A549 (cell line): ENCODE results near the gene DISP3. TPM values are rescaled to one million over a fixed set of nuclear protein-coding genes. Genes with fewer than 3 reads are reported as not detected.

Source experiments
- ATAC-seq, 2 experiments: fragments of 200-7000 bp in 1 of 2; fragments of >200 bp in 1 of 2; cut with Nextera tagmentation in 1 of 2; cut with Tn5 transposase in 1 of 2; 3 replicates each; pipeline versions ENCODE4 v1.8.0 to v1.9.1; 2018 to 2020; ENCODE audit warnings: mild to moderate bottlenecking in 1 of 2, moderate library complexity in 1 of 2
- CTCF ChIA-PET: fragments of 300-600 bp; sonication (Branson Sonifier 250); formaldehyde crosslinking; extraction: SDS; loops from one replicate; lab custom pipeline; 2021; ENCODE audit warnings: antibody characterized with exemption, inconsistent platforms; lab: Yijun Ruan, JAX
- POLR2A ChIA-PET: fragments of 350-600 bp; formaldehyde crosslinking; extraction: SDS; loops from one replicate; lab custom pipeline; 2021; ENCODE audit warnings: antibody characterized with exemption, inconsistent platforms; lab: Yijun Ruan, JAX
- DNase-seq, 2 experiments: peaks; one replicate each; pipeline versions ENCODE4 v3.0.0 to v3.0.0-alpha.2; 2011 to 2016; ENCODE audit warnings: low read depth in 1 of 2, low spot score in 1 of 2
- FAIRE-seq: peaks from 2 replicates; lab custom pipeline; 2011; peaks lifted over from hg19 to GRCh38; lab: Jason Lieb, UNC
- H3K27ac ChIP-seq, 2 experiments: fragments of >200 bp; sonication (Bioruptor Twin); formaldehyde crosslinking; 3 replicates each; pipeline ENCODE4 v1.5.1; 2016 to 2017
- H3K4me1 ChIP-seq: fragments of >200 bp; sonication (Bioruptor Twin); formaldehyde crosslinking; 3 replicates; pipeline ENCODE4 v1.6.1; 2016
- H3K4me2 ChIP-seq: fragments of >200 bp; sonication (Bioruptor Twin); formaldehyde crosslinking; 3 replicates; pipeline ENCODE4 v1.6.1; 2016
- H3K4me3 ChIP-seq: fragments of >200 bp; sonication (Bioruptor Twin); formaldehyde crosslinking; 3 replicates; pipeline ENCODE4 v1.5.1; 2016
- H3K9me3 ChIP-seq: fragments of >200 bp; sonication (Bioruptor Twin); formaldehyde crosslinking; 3 replicates; pipeline ENCODE4 v1.6.1; 2016
- BHLHE40 ChIP-seq: IDR thresholded peaks from 2 replicates; pipeline ENCODE4 v1.6.1; 2012; ENCODE audit warnings: low read depth, low read length, inconsistent platforms
- EHMT2 ChIP-seq: fragments of 200-600 bp; sonication (generic); IDR thresholded peaks from 2 replicates; pipeline ENCODE4 v1.6.1; 2016; ENCODE audit warnings: antibody characterized with exemption, low read depth, mild to moderate bottlenecking, moderate library complexity
- EP300 ChIP-seq, 2 experiments: fragments of >200 bp; sonication (Bioruptor Twin); formaldehyde crosslinking; IDR thresholded peaks; 2 replicates in 1 of 2; 3 replicates in 1 of 2; pipeline ENCODE4 v1.6.1; 2016 to 2017
- FOSB ChIP-seq: fragments of 250-450 bp; sonication (Bioruptor Pico); IDR thresholded peaks from 2 replicates; pipeline ENCODE4 v1.5.0; 2020; ENCODE audit warnings: mild to moderate bottlenecking, moderate library complexity
- GATA3 ChIP-seq: IDR thresholded peaks from 2 replicates; pipeline ENCODE4 v1.6.1; 2012; ENCODE audit warnings: borderline replicate concordance
- JUN ChIP-seq, 2 experiments: fragments of >200 bp; sonication (Bioruptor Twin); formaldehyde crosslinking; IDR thresholded peaks; 2 replicates in 1 of 2; 3 replicates in 1 of 2; pipeline ENCODE4 v1.6.1; 2016 to 2017
- JUNB ChIP-seq: fragments of >200 bp; sonication (Bioruptor Twin); formaldehyde crosslinking; IDR thresholded peaks from 2 replicates; pipeline ENCODE4 v1.6.1; 2016
- KDM1A ChIP-seq: fragments of 200-600 bp; sonication (generic); IDR thresholded peaks from 2 replicates; pipeline ENCODE4 v1.6.1; 2016; ENCODE audit warnings: low read depth, mild to moderate bottlenecking
- KDM5A ChIP-seq: fragments of 200-600 bp; sonication (generic); IDR thresholded peaks from 2 replicates; pipeline ENCODE4 v1.6.1; 2016; ENCODE audit warnings: antibody characterized with exemption, mild to moderate bottlenecking
- MAFK ChIP-seq: fragments of 450-650 bp; IDR thresholded peaks from 2 replicates; pipeline ENCODE4 v1.6.1; 2014; ENCODE audit not compliant: partially characterized antibody
- MAZ ChIP-seq: fragments of 150-350 bp; IDR thresholded peaks from 2 replicates; pipeline ENCODE4 v1.6.1; 2014; ENCODE audit warnings: antibody characterized with exemption, low read depth, low read length, borderline replicate concordance
- MYC ChIP-seq: IDR thresholded peaks from 2 replicates; pipeline ENCODE4 v1.6.1; 2012; ENCODE audit warnings: mild to moderate bottlenecking, inconsistent platforms, low read length, improper control_type of control experiment, borderline replicate concordance
- NFE2L2 ChIP-seq: fragments of 150-350 bp; conservative IDR thresholded peaks from 2 replicates; pipeline ENCODE4 v1.6.1; 2014; ENCODE audit warnings: low read length
- POLR2A ChIP-seq: IDR thresholded peaks from 2 replicates; pipeline ENCODE4 v1.6.1; 2012; ENCODE audit warnings: mild to moderate bottlenecking, low read length
- RAD21 ChIP-seq, 2 experiments: fragments of >200 bp in 1 of 2; sonication (Bioruptor Twin) in 1 of 2; formaldehyde crosslinking in 1 of 2; IDR thresholded peaks in 1 of 2; conservative IDR thresholded peaks in 1 of 2; 2 replicates in 1 of 2; 3 replicates in 1 of 2; pipeline ENCODE4 v1.6.1; 2012 to 2018; ENCODE audit warnings: inconsistent platforms in 1 of 2
- RFX5 ChIP-seq: fragments of 450-650 bp; IDR thresholded peaks from 2 replicates; pipeline ENCODE4 v1.7.1; 2014; ENCODE audit warnings: antibody characterized with exemption, mild to moderate bottlenecking, moderate library complexity
- RNF2 ChIP-seq: fragments of 200-600 bp; sonication (generic); IDR thresholded peaks from 2 replicates; pipeline ENCODE4 v1.6.1; 2016; ENCODE audit warnings: low read depth, mild to moderate bottlenecking, antibody characterized with exemption, moderate library complexity, borderline replicate concordance
- SREBF2 ChIP-seq: fragments of 450-650 bp; IDR thresholded peaks from 2 replicates; pipeline ENCODE4 v1.6.1; 2014; ENCODE audit warnings: mild to moderate bottlenecking, moderate library complexity
- ZC3H11A ChIP-seq: fragments of 450-650 bp; IDR thresholded peaks from 2 replicates; pipeline ENCODE4 v1.6.1; 2014; ENCODE audit warnings: antibody characterized with exemption, mild to moderate bottlenecking
- WGBS: methylation state at CpG from one replicate; pipeline ENCODE4 v1.1.6; 2017; ENCODE audit errors: missing lambda C conversion rate; 5-methylcytosine and 5-hydroxymethylcytosine counted together
- polyA plus RNA-seq, 4 experiments: library from polyadenylated mRNA; depleted of rRNA in 3 of 4; stranded (reverse); fragments of >200 nt; fragmentation: RNase III in 1 of 4; extraction: RNeasy Plus Mini Kit Qiagen cat#74134 plus additional on column Dnase treatment in 1 of 4; gene quantifications; 2 replicates in 3 of 4; 3 replicates in 1 of 4; pipeline ENCODE4 v1.2.3, GENCODE V29; 2011 to 2017
- TF ChIP-seq, protein P1 (sequence below): fragments of 250-450 bp; sonication (Bioruptor Pico); IDR thresholded peaks from 2 replicates; pipeline ENCODE4 v1.5.0; 2020; ENCODE audit warnings: low read depth, mild to moderate bottlenecking, moderate library complexity
- TF ChIP-seq, protein P2 (sequence below): IDR thresholded peaks from 2 replicates; pipeline ENCODE4 v1.6.1; 2012; ENCODE audit warnings: low read depth, borderline replicate concordance
- TF ChIP-seq, protein P3 (sequence below): fragments of >200 bp; sonication (Bioruptor Twin); formaldehyde crosslinking; IDR thresholded peaks from 3 replicates; pipeline ENCODE4 v1.5.1; 2016
- TF ChIP-seq, protein P4 (sequence below): fragments of 250-450 bp; sonication (Bioruptor Pico); IDR thresholded peaks from 2 replicates; pipeline ENCODE4 v1.5.0; 2021; ENCODE audit warnings: mild to moderate bottlenecking, moderate library complexity, borderline replicate concordance
- TF ChIP-seq, protein P5 (sequence below): fragments of 450-650 bp; IDR thresholded peaks from 2 replicates; pipeline ENCODE4 v1.6.1; 2014; ENCODE audit warnings: antibody characterized with exemption
- TF ChIP-seq, protein P6 (sequence below): fragments of 150-350 bp; IDR thresholded peaks from 2 replicates; pipeline ENCODE4 v1.6.1; 2014; ENCODE audit warnings: low read depth, mild to moderate bottlenecking, low read length

DISP3 gene
- polyA plus RNA-seq, 2 of the 4 experiments (the other 2 are of a cell fraction), result 0.09 to 0.22 TPM

DNA sequence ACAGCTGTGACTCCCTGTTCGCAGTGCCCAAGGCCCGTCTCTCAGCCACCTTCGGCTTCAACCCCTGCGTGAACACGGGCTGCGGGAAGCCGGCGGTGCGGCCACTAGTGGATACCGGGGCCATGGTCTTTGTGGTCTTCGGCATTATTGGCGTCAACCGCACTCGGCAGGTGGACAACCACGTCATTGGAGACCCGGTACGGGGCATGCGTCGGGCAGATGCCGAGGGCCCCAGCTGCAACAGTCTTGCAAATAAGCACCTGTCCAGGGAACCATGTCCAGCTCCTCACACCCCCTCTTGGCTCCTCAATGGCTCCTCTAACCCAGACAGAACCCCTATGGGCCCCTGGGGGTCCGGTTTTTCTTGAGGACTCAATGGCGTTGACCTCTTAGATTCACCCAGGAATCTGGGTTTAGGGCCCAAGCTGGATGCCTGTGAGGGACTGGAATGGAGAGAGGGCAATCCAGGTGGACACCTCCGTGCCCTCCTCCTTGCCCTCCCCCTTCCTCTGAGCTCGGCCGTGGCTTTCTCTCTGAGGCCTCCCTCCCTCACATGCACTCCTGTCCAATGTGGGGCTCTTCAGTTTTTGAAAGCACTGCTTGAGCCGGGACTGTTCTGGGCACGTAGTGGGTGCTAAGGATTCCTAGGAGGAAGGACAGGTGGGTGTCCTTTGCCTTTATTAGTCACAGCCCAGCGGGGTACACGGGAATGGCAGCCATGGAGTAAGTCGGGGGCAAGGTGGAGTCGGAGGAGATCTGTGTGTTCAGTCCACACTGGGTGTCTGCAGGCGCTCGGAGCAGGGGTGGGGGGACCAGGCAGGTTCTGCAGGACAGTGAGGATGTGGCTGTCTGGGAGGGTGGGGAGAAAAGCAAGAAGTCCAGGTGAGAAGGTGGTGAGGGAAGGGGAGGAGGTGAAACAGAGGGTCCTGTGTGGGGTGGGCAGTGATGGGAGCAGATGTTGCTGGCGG is 51.1 kb downstream of the DISP3 start:
- WGBS, result 67% methylated on average over 19 of the region's 34 CpGs
- DNase-seq (no peak), FAIRE-seq (no peak), ATAC-seq (no peak)
- Histone ChIP-seq H3K9me3 (no peaks in the 10 kb centered on the region), H3K4me1 (no peaks in the 10 kb centered on the region), H3K27ac (no peak overlapping the region), H3K4me2 (no peak overlapping the region)
- POLR2A ChIA-PET, result no interaction called here
- TF ChIP-seq RFX5 (no peak), MAFK (no peak), JUN (IDR thresholded peaks at IDR 0.05) (no peak), ZC3H11A (no peak), POLR2A (no peak), GATA3 (no peak), SREBF2 (no peak), KDM1A (no peak), KDM5A (no peak), MAZ (no peak), MYC (no peak), JUNB (no peak), RNF2 (no peak), NFE2L2 (no peak), RAD21 (conservative IDR thresholded peaks at IDR 0.05 in 1 of 2, IDR thresholded peaks at IDR 0.05 in 1 of 2) (no peak)
- TF ChIP-seq, protein P1, sequence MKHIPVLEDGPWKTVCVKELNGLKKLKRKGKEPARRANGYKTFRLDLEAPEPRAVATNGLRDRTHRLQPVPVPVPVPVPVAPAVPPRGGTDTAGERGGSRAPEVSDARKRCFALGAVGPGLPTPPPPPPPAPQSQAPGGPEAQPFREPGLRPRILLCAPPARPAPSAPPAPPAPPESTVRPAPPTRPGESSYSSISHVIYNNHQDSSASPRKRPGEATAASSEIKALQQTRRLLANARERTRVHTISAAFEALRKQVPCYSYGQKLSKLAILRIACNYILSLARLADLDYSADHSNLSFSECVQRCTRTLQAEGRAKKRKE (CRISPR knock-in tag), result no peak
- TF ChIP-seq, protein P2, sequence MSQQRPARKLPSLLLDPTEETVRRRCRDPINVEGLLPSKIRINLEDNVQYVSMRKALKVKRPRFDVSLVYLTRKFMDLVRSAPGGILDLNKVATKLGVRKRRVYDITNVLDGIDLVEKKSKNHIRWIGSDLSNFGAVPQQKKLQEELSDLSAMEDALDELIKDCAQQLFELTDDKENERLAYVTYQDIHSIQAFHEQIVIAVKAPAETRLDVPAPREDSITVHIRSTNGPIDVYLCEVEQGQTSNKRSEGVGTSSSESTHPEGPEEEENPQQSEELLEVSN, result no peak
- TF ChIP-seq, protein P3, sequence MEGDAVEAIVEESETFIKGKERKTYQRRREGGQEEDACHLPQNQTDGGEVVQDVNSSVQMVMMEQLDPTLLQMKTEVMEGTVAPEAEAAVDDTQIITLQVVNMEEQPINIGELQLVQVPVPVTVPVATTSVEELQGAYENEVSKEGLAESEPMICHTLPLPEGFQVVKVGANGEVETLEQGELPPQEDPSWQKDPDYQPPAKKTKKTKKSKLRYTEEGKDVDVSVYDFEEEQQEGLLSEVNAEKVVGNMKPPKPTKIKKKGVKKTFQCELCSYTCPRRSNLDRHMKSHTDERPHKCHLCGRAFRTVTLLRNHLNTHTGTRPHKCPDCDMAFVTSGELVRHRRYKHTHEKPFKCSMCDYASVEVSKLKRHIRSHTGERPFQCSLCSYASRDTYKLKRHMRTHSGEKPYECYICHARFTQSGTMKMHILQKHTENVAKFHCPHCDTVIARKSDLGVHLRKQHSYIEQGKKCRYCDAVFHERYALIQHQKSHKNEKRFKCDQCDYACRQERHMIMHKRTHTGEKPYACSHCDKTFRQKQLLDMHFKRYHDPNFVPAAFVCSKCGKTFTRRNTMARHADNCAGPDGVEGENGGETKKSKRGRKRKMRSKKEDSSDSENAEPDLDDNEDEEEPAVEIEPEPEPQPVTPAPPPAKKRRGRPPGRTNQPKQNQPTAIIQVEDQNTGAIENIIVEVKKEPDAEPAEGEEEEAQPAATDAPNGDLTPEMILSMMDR, result no peak
- TF ChIP-seq, protein P4, sequence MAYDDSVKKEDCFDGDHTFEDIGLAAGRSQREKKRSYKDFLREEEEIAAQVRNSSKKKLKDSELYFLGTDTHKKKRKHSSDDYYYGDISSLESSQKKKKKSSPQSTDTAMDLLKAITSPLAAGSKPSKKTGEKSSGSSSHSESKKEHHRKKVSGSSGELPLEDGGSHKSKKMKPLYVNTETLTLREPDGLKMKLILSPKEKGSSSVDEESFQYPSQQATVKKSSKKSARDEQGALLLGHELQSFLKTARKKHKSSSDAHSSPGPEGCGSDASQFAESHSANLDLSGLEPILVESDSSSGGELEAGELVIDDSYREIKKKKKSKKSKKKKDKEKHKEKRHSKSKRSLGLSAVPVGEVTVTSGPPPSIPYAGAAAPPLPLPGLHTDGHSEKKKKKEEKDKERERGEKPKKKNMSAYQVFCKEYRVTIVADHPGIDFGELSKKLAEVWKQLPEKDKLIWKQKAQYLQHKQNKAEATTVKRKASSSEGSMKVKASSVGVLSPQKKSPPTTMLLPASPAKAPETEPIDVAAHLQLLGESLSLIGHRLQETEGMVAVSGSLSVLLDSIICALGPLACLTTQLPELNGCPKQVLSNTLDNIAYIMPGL (CRISPR knock-in tag), result no peak
- TF ChIP-seq, all 56 proteins: peak for 0
- CTCF ChIA-PET, result interaction anchor here (0.6 kb wide), 1 partner anchor 578 kb away, joined by 4 read pairs; no protein-coding TSS in a partner anchor
- no peak overlapping the region for H3K4me3 ChIP-seq

DNA sequence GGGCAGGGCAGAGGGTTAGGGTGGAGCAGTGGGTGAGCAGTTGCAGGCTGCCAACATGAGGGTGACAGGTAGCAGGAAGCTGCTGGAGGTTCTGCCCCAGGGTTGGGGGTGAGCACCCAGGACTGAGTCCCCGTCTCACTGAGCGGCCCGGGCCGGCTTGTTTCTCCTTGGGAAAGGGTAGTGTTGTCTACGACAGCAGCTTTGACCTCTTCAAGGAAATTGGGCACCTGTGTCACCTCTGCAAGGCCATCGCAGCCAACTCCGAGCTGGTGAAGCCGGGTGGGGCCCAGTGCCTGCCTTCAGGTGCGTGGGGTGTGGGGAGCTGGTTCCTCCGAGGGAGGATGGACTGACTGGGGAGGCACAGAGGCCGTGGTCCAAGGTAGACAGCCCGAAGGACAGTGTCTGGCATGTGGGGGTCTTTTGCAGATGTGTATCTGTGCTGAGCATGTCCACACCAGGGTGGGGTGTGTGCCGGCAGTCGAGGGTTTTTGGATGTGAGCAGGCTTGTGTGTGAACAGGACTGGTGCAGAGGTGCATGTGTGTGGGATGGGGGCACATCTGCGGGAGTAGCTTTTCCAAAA is 51.9 kb downstream of the DISP3 start:
- no peak for FAIRE-seq
- POLR2A ChIA-PET, result no interaction called here
- no peaks in the 10 kb centered on the region for H3K9me3 ChIP-seq
- no peak overlapping the region for H3K27ac ChIP-seq
- TF ChIP-seq, protein P5, sequence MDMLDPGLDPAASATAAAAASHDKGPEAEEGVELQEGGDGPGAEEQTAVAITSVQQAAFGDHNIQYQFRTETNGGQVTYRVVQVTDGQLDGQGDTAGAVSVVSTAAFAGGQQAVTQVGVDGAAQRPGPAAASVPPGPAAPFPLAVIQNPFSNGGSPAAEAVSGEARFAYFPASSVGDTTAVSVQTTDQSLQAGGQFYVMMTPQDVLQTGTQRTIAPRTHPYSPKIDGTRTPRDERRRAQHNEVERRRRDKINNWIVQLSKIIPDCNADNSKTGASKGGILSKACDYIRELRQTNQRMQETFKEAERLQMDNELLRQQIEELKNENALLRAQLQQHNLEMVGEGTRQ, result no peak
- TF ChIP-seq, protein P4 (CRISPR knock-in tag), result no peak
- TF ChIP-seq JUNB, result no peak
- TF ChIP-seq SREBF2, result no peak
- no peak for TF ChIP-seq MAFK
- no peak for TF ChIP-seq ZC3H11A
- TF ChIP-seq FOSB (CRISPR knock-in tag), result no peak
- TF ChIP-seq EP300 (IDR thresholded peaks at IDR 0.05), result no peak
- TF ChIP-seq, protein P6, sequence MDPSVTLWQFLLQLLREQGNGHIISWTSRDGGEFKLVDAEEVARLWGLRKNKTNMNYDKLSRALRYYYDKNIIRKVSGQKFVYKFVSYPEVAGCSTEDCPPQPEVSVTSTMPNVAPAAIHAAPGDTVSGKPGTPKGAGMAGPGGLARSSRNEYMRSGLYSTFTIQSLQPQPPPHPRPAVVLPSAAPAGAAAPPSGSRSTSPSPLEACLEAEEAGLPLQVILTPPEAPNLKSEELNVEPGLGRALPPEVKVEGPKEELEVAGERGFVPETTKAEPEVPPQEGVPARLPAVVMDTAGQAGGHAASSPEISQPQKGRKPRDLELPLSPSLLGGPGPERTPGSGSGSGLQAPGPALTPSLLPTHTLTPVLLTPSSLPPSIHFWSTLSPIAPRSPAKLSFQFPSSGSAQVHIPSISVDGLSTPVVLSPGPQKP, result no peak
- TF ChIP-seq BHLHE40, result no peak
- no peak for TF ChIP-seq RNF2
- no peak for TF ChIP-seq EHMT2
- no CpG with 5 or more reads among the region's 15 CpGs for WGBS
- no peaks in the 10 kb centered on the region for H3K4me1 ChIP-seq
- CTCF ChIA-PET, result no interaction called here
- ATAC-seq, result no peak
- H3K4me3 ChIP-seq, result no peak overlapping the region
- H3K4me2 ChIP-seq, result no peak overlapping the region
- DNase-seq, result no peak
